22Rv1 (cell line): ENCODE data around the gene DPP6.

Experiments used
- H3K27ac ChIP-seq: fragments of 450-650 bp; 2 replicates; pipeline ENCODE4 v1.5.1; 2017
- CTCF ChIP-seq: fragments of 450-650 bp; IDR thresholded peaks from 2 replicates; pipeline ENCODE4 v1.5.1; 2017; ENCODE audit warnings: mild to moderate bottlenecking
- ZFX ChIP-seq: fragments of 450-650 bp; IDR thresholded peaks from 2 replicates; pipeline ENCODE4 v1.6.1; 2017; ENCODE audit warnings: antibody characterized with exemption, borderline replicate concordance

DPP6 gene

GRCh38 chr7:154380771-154381170 lies 328.6 kb downstream of the DPP6 start:
- no peak for TF ChIP-seq CTCF
- TF ChIP-seq ZFX = no peak
- no peak overlapping the region for H3K27ac ChIP-seq

- TF ChIP-seq ZFX (no peak), CTCF (no peak)
Measured at GRCh38 chr7:154383045-154383444, 330.8 kb downstream of the DPP6 start.

GRCh38 chr7:154385214-154385613 lies 333.0 kb downstream of the DPP6 start:
- no peak overlapping the region for H3K27ac ChIP-seq
- TF ChIP-seq ZFX (no peak), CTCF (no peak)

More at GRCh38 chr7:154383045-154383444, 330.8 kb downstream of the DPP6 start:
- no peak overlapping the region for H3K27ac ChIP-seq

- no peak overlapping the region for H3K27ac ChIP-seq
- TF ChIP-seq CTCF (no peak), ZFX (no peak)
Measured at GRCh38 chr7:154387252-154387651, 335.1 kb downstream of the DPP6 start.

GRCh38 chr7:154388412-154388811 lies 336.2 kb downstream of the DPP6 start:
- H3K27ac ChIP-seq = no peak overlapping the region
- no peak for TF ChIP-seq CTCF

- TF ChIP-seq ZFX (no peak), CTCF (no peak)
- no peak overlapping the region for H3K27ac ChIP-seq
Measured at GRCh38 chr7:154388999-154389398, 336.8 kb downstream of the DPP6 start.

- TF ChIP-seq CTCF = no peak
- no peak for TF ChIP-seq ZFX
- H3K27ac ChIP-seq = no peak overlapping the region
Measured at GRCh38 chr7:154390961-154391360, 338.8 kb downstream of the DPP6 start.
